SK-N-MC (cell line): ENCODE data around the gene CBY1.
"Not testable (repeated sequence)": the region's sequence is repeated elsewhere in the genome, so short reads cannot be mapped to it uniquely, and the experiment has no call there.

Experiments used
- DNase-seq: peaks from one replicate; pipeline ENCODE4 v3.0.0-alpha.2; 2011; ENCODE audit warnings: low read depth, low spot score
- H3K27ac ChIP-seq: fragments of 200-600 bp; sonication (generic); 2 replicates; pipeline ENCODE4 v1.5.1; 2016; ENCODE audit warnings: mixed run types
- H3K36me3 ChIP-seq: fragments of 200-600 bp; sonication (generic); 2 replicates; pipeline ENCODE4 v1.6.1; 2017; ENCODE audit warnings: antibody characterized with exemption, low read length, mixed read lengths; ENCODE audit not compliant: insufficient read depth
- H3K4me3 ChIP-seq: fragments of 200-600 bp; sonication (generic); 2 replicates; pipeline ENCODE4 v1.5.1; 2016
- H3K9ac ChIP-seq: fragments of 200-600 bp; sonication (generic); 2 replicates; pipeline ENCODE4 v1.8.0; 2017; ENCODE audit warnings: mixed run types, mixed read lengths; ENCODE audit not compliant: insufficient read length
- H3K9me3 ChIP-seq: fragments of 200-600 bp; sonication (generic); 2 replicates; pipeline ENCODE4 v1.6.1; 2017; ENCODE audit warnings: low read depth, mild to moderate bottlenecking, antibody characterized with exemption, low read length, moderate library complexity, mixed read lengths
- EZH2 ChIP-seq: fragments of 200-600 bp; sonication (generic); IDR thresholded peaks from one replicate; pipeline ENCODE4 v1.6.1; 2017; ENCODE audit warnings: antibody characterized with exemption
- FOXP2 ChIP-seq: optimal IDR thresholded peaks from 2 replicates; pipeline ENCODE3; 2011; ENCODE audit warnings: mild to moderate bottlenecking, moderate library complexity; ENCODE audit not compliant: insufficient read depth; ENCODE audit errors: extremely low read length, control extremely low read depth
- POLR2AphosphoS5 ChIP-seq: IDR thresholded peaks from 2 replicates; pipeline ENCODE4 v1.6.1; 2012; ENCODE audit warnings: mild to moderate bottlenecking, low read depth, low read length, borderline replicate concordance

The CBY1 gene

DNA sequence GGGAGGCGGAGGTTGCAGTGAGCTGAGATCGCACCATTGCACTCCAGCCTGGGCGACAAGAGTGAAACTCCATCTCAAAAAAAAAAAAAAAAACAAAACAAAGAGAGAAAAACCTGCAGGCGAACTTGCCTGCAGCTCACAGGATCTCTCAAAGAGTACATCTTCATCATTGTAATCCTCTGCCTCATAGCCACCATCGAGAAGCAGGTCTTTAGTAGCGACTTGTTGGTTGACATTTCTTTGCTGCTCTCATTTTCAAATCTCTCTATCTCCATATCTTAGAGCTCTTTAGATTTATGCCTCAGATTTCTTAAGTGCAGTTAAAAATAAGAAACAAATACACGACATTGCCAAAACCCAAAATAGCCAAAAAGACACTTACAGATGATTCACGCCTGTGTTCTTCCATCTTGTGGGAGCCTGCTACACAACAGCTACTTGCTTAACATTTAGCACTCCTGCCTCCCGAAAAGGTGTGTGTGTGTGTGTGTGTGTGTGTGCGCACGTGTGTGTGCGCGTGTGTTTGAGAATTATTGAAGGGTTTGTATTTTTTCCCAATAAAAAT is 14.9 kb upstream of the CBY1 start:
- DNase-seq = no peak
- Histone ChIP-seq H3K27ac (no peak overlapping the region), H3K4me3 (no peak overlapping the region), H3K9ac (no peak overlapping the region), H3K9me3 (no peaks in the 10 kb centered on the region), H3K36me3 (no peaks in the 10 kb centered on the region)
- TF ChIP-seq EZH2 (no peak), POLR2AphosphoS5 (no peak), FOXP2 (no peak)

DNA sequence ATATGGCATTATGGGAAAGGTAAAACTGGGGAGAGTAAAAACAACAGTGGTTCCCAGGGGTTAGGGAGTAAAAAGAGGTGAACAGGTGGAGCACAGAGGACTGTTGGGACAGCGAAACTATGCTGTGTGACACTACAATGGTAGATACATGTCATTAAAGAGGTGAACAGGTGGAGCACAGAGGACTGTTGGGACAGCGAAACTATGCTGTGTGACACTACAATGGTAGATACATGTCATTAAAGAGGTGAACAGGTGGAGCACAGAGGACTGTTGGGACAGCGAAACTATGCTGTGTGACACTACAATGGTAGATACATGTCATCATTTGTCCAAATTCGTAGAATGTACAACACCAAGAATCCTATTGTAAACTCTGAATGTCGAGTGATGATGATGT is 12.2 kb upstream of the CBY1 start:
- H3K27ac ChIP-seq, DNase-seq, H3K9ac ChIP-seq, H3K9me3 ChIP-seq, H3K36me3 ChIP-seq, H3K4me3 ChIP-seq: not testable (repeated sequence)

DNA sequence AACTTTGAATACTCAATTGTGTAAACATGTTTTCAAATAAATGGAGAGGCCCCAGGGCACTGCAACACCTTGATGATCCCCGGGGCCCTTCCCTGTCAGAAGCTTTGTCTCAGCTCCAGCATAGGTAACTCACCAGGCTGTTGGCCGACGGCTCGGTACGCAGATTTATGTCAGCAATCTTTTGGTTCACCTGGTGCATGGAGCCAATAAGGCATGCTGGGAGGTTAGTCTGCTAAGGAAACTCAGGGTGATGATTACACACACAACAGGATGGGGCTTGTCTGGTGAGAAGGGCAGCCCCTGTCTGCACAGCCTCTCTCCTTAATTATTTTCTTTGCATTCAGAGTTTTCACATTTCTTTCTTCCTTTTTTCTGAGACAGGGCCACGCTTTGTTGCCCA is 11.0 kb upstream of the CBY1 start:
- H3K9me3 ChIP-seq = no peaks in the 10 kb centered on the region
- no peak for TF ChIP-seq POLR2AphosphoS5
- TF ChIP-seq EZH2 = no peak
- TF ChIP-seq FOXP2 = no peak
- H3K9ac ChIP-seq = no peak overlapping the region
- no peak overlapping the region for H3K4me3 ChIP-seq
- no peak for DNase-seq
- H3K36me3 ChIP-seq = no peaks in the 10 kb centered on the region
- H3K27ac ChIP-seq = no peak overlapping the region

DNA sequence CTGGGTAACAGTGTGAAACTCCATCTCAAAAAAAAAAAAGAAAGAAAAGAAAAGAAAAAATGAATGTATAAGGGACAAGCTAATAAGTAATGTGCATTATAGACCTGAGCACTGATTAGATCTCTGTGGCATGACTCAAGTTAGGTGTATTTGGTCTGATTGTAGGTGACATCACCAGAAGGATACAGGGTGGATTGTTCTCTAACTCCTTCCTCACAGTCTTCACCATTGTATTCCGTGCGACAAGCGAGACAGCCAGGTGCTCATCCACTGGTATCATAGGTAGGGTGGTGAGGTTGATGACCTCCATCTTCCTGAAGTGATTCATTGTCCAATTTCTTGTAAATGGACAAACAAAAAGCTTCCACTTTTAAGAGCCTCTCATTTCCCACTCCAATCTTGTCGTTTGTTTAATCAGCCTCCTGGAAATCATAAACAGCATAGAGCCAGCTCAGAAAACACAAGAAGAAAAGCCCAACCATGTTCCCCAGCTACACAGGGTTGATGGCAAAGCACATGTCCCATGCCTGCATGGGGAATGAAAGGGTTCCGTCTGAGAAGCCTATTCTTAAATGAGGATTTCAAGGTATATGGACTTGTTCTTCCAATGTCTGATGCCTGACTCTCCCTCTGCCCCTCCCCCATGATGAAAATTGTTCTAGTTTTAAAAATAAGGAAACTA is 6.5 kb upstream of the CBY1 start:
- no peak overlapping the region for H3K27ac ChIP-seq
- no peaks in the 10 kb centered on the region for H3K36me3 ChIP-seq
- H3K9ac ChIP-seq = no peak overlapping the region
- DNase-seq = no peak
- no peak overlapping the region for H3K4me3 ChIP-seq
- no peak for TF ChIP-seq FOXP2
- TF ChIP-seq EZH2 = no peak
- TF ChIP-seq POLR2AphosphoS5 = no peak
- no peaks in the 10 kb centered on the region for H3K9me3 ChIP-seq

DNA sequence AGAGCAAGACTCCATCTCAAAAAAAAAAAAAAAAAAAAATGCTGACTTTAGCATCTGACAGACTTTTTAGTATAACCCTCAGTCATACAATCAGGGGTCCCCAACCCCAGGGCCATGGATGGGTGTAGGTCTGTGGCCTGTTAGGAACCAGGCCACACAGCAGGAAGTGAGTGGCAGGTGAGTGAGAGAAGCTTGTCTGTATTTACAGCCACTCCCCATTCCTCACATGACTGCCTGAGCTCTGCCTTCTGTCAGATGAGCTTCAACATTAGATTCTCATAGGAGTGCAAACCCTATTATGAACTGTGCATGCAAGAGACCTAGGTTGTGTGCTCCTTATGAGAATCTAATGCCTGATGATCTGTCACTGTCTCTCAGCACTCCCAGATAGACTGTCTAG is 3.6 kb upstream of the CBY1 start:
- Histone ChIP-seq H3K9me3 (no peaks in the 10 kb centered on the region), H3K9ac (no peak overlapping the region), H3K4me3 (no peak overlapping the region), H3K36me3 (no peaks in the 10 kb centered on the region), H3K27ac (no peak overlapping the region)
- TF ChIP-seq EZH2 = no peak
- DNase-seq = no peak

DNA sequence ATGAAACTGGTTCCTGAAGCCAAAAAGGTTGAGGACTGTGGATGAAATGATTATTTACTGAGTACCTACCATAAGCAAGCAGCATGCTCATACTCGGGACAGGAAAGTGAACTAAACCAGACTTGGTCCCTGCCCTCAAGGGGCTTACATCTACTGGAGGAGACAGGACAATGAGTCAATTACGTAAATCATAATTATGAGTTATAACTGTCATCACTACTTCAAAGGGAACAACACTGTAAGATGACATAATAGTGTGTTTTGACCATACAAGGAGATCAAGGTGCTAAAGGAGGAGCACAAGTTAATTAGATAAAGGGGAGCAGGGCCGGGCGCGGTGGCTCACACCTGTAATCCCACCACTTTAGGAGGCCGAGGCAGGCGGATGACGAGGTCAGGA is 2.7 kb upstream of the CBY1 start:
- no peak for DNase-seq
- no peaks in the 10 kb centered on the region for H3K36me3 ChIP-seq
- H3K9me3 ChIP-seq = no peaks in the 10 kb centered on the region
- no peak overlapping the region for H3K9ac ChIP-seq
- no peak overlapping the region for H3K27ac ChIP-seq
- H3K4me3 ChIP-seq = no peak overlapping the region
- no peak for TF ChIP-seq FOXP2
- TF ChIP-seq POLR2AphosphoS5 = no peak
- no peak for TF ChIP-seq EZH2

DNA sequence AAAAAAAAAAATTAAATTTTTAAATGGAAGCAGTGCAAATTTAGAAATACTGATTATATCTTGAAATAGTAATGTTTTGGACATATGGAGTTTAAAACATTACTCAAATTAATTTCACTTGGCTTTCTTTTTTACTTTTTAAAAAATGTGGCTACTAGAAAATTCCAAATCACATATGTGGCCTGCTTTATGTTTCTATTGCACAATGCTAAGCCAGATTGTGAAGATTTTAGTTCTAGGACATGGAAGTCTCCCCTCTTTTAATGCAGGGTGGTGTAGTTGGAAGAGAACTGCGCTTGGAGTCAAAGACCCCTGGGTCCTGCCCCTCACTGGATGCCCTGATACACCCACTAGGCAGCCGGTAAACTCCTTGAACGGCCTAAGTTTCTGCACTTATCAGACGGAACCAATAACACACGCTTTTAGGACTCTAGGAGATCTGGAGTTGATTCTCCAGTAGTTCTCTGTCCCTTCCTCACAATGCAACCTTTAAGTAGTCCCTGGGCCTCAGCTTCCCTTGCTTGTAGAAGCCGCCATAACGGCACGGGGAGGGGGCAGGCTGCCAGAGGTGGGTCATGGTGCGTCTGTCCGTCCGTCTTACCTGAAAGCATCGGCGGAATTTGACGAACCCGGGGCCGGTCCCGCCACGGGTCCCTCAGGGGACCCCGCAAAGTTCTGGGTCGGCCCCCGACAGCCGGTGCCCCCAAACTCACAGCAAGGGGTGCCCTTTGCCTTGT is 751 bp upstream of the CBY1 start:
- no peaks in the 10 kb centered on the region for H3K36me3 ChIP-seq
- TF ChIP-seq EZH2 (no peak), POLR2AphosphoS5 (no peak), FOXP2 (no peak)
- no peaks in the 10 kb centered on the region for H3K9me3 ChIP-seq
- H3K27ac ChIP-seq = peak overlapping the region; percentile 54; the same call in 1 of the 2 replicates
- peak overlapping the region; percentile 99 for H3K9ac ChIP-seq
- DNase-seq = peak; percentile 3
- peak overlapping the region; percentile 96 for H3K4me3 ChIP-seq

DNA sequence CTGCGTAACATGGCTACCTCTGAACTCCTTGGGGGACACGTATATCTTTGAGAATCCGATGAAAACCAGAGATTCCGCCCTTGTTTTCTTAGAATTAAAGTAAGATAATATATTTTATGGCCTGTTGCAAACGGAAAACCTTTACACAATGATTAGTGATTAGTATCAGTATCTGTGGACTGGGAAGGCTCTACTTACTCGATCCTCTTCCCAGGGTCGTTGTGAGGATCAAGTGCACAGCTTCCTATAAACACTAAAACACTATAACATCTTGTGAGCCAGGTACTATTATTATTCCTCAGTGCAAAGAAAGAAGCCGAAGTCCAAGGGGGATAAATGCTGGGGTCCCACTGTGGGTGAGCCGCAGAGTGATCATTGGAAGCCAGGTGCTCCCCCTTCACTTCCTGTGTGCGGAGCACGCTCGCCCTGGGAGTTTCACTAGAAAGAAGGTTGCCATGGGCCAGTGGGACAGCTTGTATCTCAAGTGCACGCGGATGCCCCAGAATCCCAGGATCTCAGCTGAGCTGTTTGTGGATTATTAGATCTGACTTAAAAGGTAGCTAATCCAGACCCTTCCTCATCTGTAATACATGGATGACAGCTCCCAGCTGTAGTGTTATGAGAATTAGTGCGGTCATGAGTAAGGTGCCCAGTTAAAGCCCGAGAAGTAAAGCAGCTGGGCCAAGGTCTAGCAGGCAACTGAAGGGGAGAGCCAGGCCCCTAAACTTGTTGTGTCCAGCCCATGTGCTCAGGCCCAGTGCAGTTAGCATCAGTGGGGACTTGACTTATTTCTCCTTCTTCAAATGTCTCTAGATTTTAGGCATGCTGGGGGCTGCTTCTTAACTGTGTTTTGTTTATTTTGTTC is 839 bp downstream of the CBY1 start:
- Histone ChIP-seq H3K27ac (no peak overlapping the region), H3K36me3 (no peaks in the 10 kb centered on the region), H3K9ac (peak overlapping the region; percentile 99), H3K9me3 (no peaks in the 10 kb centered on the region), H3K4me3 (peak overlapping the region; percentile 96)
- DNase-seq = no peak
- no peak for TF ChIP-seq POLR2AphosphoS5
- TF ChIP-seq FOXP2 = no peak
- TF ChIP-seq EZH2 = no peak
